ENCODE measurements around the gene ORAI3. TPM values are rescaled to one million over a fixed set of nuclear protein-coding genes. Genes with fewer than 3 reads are reported as not detected.

The ORAI3 gene
- total and polyA plus RNA-seq, 2 of the 13 experiments (the other 11 are each of a cell fraction or from before 2014, with no cell fraction given), result 11.4 to 32.0 TPM

Small RNA genes within 50 kb of the gene (small RNA-seq; reads per million reads assigned to genes)
- gene AC135048.1 (ENCODE audit: insufficient read depth in 2 of 3, insufficient read length in 3 of 3, low read depth in 2 of 3, low replicate concordance in 1 of 3), result 0 to 0.97 (median 0) reads per million in 3 experiments

Other genes starting within 250 kb of the ORAI3 start
- gene SRCAP, start 249.9 kb upstream of the ORAI3 start, total RNA-seq (2016; rRNA removed; fragmentation: Illumina TruSeq; extraction: Trizol), result 9.0 and 27.8 TPM in 2 replicates
- 4.9 TPM in 2 replicates for gene SRCAP, start 249.9 kb upstream of the ORAI3 start, polyA plus RNA-seq (2011; rRNA removed)
- gene PHKG2, start 200.6 kb upstream of the ORAI3 start, total RNA-seq (2016; rRNA removed; fragmentation: Illumina TruSeq; extraction: Trizol), result 33.9 and 37.4 TPM in 2 replicates
- gene PHKG2, start 200.6 kb upstream of the ORAI3 start, polyA plus RNA-seq (2011; rRNA removed), result 39.8 and 42.1 TPM in 2 replicates
- 1.2 and 6.4 TPM in 2 replicates for gene CFAP119, start 187.0 kb upstream of the ORAI3 start, total RNA-seq (2016; rRNA removed; fragmentation: Illumina TruSeq; extraction: Trizol)
- 4.0 and 6.4 TPM in 2 replicates for gene CFAP119, start 187.0 kb upstream of the ORAI3 start, polyA plus RNA-seq (2011; rRNA removed)
- gene RNF40, start 186.7 kb upstream of the ORAI3 start, total RNA-seq (2016; rRNA removed; fragmentation: Illumina TruSeq; extraction: Trizol), result 85.6 and 102 TPM in 2 replicates
- gene RNF40, start 186.7 kb upstream of the ORAI3 start, polyA plus RNA-seq (2011; rRNA removed), result 84.0 and 91.0 TPM in 2 replicates
- 14.3 and 16.5 TPM in 2 replicates for gene ZNF629, start 161.9 kb upstream of the ORAI3 start, total RNA-seq (2016; rRNA removed; fragmentation: Illumina TruSeq; extraction: Trizol)
- gene ZNF629, start 161.9 kb upstream of the ORAI3 start, polyA plus RNA-seq (2011; rRNA removed), result 6.1 and 8.2 TPM in 2 replicates
- gene BCL7C, start 55.0 kb upstream of the ORAI3 start, total RNA-seq (2016; rRNA removed; fragmentation: Illumina TruSeq; extraction: Trizol), result 20.6 and 33.8 TPM in 2 replicates
- 17.3 and 17.7 TPM in 2 replicates for gene BCL7C, start 55.0 kb upstream of the ORAI3 start, polyA plus RNA-seq (2011; rRNA removed)
- gene CTF1, start 52.5 kb upstream of the ORAI3 start, total RNA-seq (2016; rRNA removed; fragmentation: Illumina TruSeq; extraction: Trizol), result 0.11 and 0.13 TPM in 2 replicates
- 1.8 and 2.6 TPM in 2 replicates for gene CTF1, start 52.5 kb upstream of the ORAI3 start, polyA plus RNA-seq (2011; rRNA removed)
- 7.4 and 13.7 TPM in 2 replicates for gene FBXL19, start 25.5 kb upstream of the ORAI3 start, total RNA-seq (2016; rRNA removed; fragmentation: Illumina TruSeq; extraction: Trizol)
- 6.0 and 10.1 TPM in 2 replicates for gene FBXL19, start 25.5 kb upstream of the ORAI3 start, polyA plus RNA-seq (2011; rRNA removed)
- gene SETD1A, start 8.7 kb downstream of the ORAI3 start, total RNA-seq (2016; rRNA removed; fragmentation: Illumina TruSeq; extraction: Trizol), result 3.6 and 5.6 TPM in 2 replicates
- 3.2 and 3.8 TPM in 2 replicates for gene SETD1A, start 8.7 kb downstream of the ORAI3 start, polyA plus RNA-seq (2011; rRNA removed)
- 58.8 and 69.7 TPM in 2 replicates for gene HSD3B7, start 36.1 kb downstream of the ORAI3 start, total RNA-seq (2016; rRNA removed; fragmentation: Illumina TruSeq; extraction: Trizol)
- gene HSD3B7, start 36.1 kb downstream of the ORAI3 start, polyA plus RNA-seq (2011; rRNA removed), result 32.9 and 40.9 TPM in 2 replicates
- gene STX1B, start 61.6 kb downstream of the ORAI3 start, total RNA-seq (2016; rRNA removed; fragmentation: Illumina TruSeq; extraction: Trizol), result 1.7 and 3.0 TPM in 2 replicates
- gene STX1B, start 61.6 kb downstream of the ORAI3 start, polyA plus RNA-seq (2011; rRNA removed), result 1.3 and 2.1 TPM in 2 replicates
- 29.2 and 31.3 TPM in 2 replicates for gene STX4, start 84.5 kb downstream of the ORAI3 start, total RNA-seq (2016; rRNA removed; fragmentation: Illumina TruSeq; extraction: Trizol)
- gene STX4, start 84.5 kb downstream of the ORAI3 start, polyA plus RNA-seq (2011; rRNA removed), result 34.6 and 37.0 TPM in 2 replicates
- 7.5 and 9.8 TPM in 2 replicates for gene ZNF668, start 125.2 kb downstream of the ORAI3 start, total RNA-seq (2016; rRNA removed; fragmentation: Illumina TruSeq; extraction: Trizol)
- gene ZNF668, start 125.2 kb downstream of the ORAI3 start, polyA plus RNA-seq (2011; rRNA removed), result 3.8 and 4.0 TPM in 2 replicates
- 7.8 and 10.9 TPM in 2 replicates for gene ZNF646, start 125.4 kb downstream of the ORAI3 start, total RNA-seq (2016; rRNA removed; fragmentation: Illumina TruSeq; extraction: Trizol)
- gene ZNF646, start 125.4 kb downstream of the ORAI3 start, polyA plus RNA-seq (2011; rRNA removed), result 3.4 and 4.4 TPM in 2 replicates
- 0.65 and 2.2 TPM in 2 replicates for gene PRSS53, start 139.9 kb downstream of the ORAI3 start, total RNA-seq (2016; rRNA removed; fragmentation: Illumina TruSeq; extraction: Trizol)
- 6.9 and 7.4 TPM in 2 replicates for gene PRSS53, start 139.9 kb downstream of the ORAI3 start, polyA plus RNA-seq (2011; rRNA removed)
- gene VKORC1, start 145.7 kb downstream of the ORAI3 start, total RNA-seq (2016; rRNA removed; fragmentation: Illumina TruSeq; extraction: Trizol), result 92.1 and 141 TPM in 2 replicates
- 613 and 615 TPM in 2 replicates for gene VKORC1, start 145.7 kb downstream of the ORAI3 start, polyA plus RNA-seq (2011; rRNA removed)
- 24.9 and 25.2 TPM in 2 replicates for gene BCKDK, start 159.3 kb downstream of the ORAI3 start, total RNA-seq (2016; rRNA removed; fragmentation: Illumina TruSeq; extraction: Trizol)
- gene BCKDK, start 159.3 kb downstream of the ORAI3 start, polyA plus RNA-seq (2011; rRNA removed), result 42.6 and 54.2 TPM in 2 replicates
- 69.5 and 79.0 TPM in 2 replicates for gene KAT8, start 168.6 kb downstream of the ORAI3 start, total RNA-seq (2016; rRNA removed; fragmentation: Illumina TruSeq; extraction: Trizol)
- gene KAT8, start 168.6 kb downstream of the ORAI3 start, polyA plus RNA-seq (2011; rRNA removed), result 84.2 and 85.3 TPM in 2 replicates
- 1.2 and 2.6 TPM in 2 replicates for gene PRSS8, start 186.7 kb downstream of the ORAI3 start, total RNA-seq (2016; rRNA removed; fragmentation: Illumina TruSeq; extraction: Trizol)
- gene PRSS8, start 186.7 kb downstream of the ORAI3 start, polyA plus RNA-seq (2011; rRNA removed), result 7.2 and 20.0 TPM in 2 replicates
- 1.1 and 1.5 TPM in 2 replicates for gene PRSS36, start 201.0 kb downstream of the ORAI3 start, total RNA-seq (2016; rRNA removed; fragmentation: Illumina TruSeq; extraction: Trizol)
- 2.1 and 2.7 TPM in 2 replicates for gene PRSS36, start 201.0 kb downstream of the ORAI3 start, polyA plus RNA-seq (2011; rRNA removed)
- gene FUS, start 231.1 kb downstream of the ORAI3 start, total RNA-seq (2016; rRNA removed; fragmentation: Illumina TruSeq; extraction: Trizol), result 64.8 and 68.1 TPM in 2 replicates
- gene FUS, start 231.1 kb downstream of the ORAI3 start, polyA plus RNA-seq (2011; rRNA removed), result 168 and 176 TPM in 2 replicates